Epithelial cell of proximal tubule (primary cell): Measurements from ENCODE around the gene FMR1. TPM values are rescaled to one million over a fixed set of nuclear protein-coding genes. Genes with fewer than 3 reads are reported as not detected.

Experiments
- DNase-seq: peaks from one replicate; pipeline ENCODE4 v3.0.0-alpha.2; 2011; ENCODE audit warnings: low read depth
- H3K4me3 ChIP-seq: 2 replicates; pipeline ENCODE4 v1.5.1; 2011; ENCODE audit warnings: low read depth, mild to moderate bottlenecking, low read length
- CTCF ChIP-seq: conservative IDR thresholded peaks from 2 replicates; pipeline ENCODE4 v1.5.1; 2012; ENCODE audit warnings: low read depth, mild to moderate bottlenecking, low read length
- total RNA-seq: library from RNA; depleted of rRNA; stranded (reverse); fragments of >200 nt; gene quantifications from 2 replicates; pipeline ENCODE4 v1.2.3, GENCODE V29; 2015

Gene FMR1
- total RNA-seq, 1 donor from 2014 or later: 11.9 TPM

- no peak for DNase-seq
- no peak for TF ChIP-seq CTCF
Measured at GRCh38 chrX:147891896-147892295, 19.8 kb upstream of the FMR1 start.

GRCh38 chrX:147893741-147894140, 18.0 kb upstream of the FMR1 start:
- no peak for DNase-seq
- no peak overlapping the region for H3K4me3 ChIP-seq
- no peak for TF ChIP-seq CTCF

More at GRCh38 chrX:147891896-147892295, 19.8 kb upstream of the FMR1 start:
- no peak overlapping the region for H3K4me3 ChIP-seq

GRCh38 chrX:147894366-147894963, 17.3 kb upstream of the FMR1 start:
- no peak for DNase-seq
- no peak for TF ChIP-seq CTCF
- H3K4me3 ChIP-seq: peak overlapping the region; percentile 2

DNA sequence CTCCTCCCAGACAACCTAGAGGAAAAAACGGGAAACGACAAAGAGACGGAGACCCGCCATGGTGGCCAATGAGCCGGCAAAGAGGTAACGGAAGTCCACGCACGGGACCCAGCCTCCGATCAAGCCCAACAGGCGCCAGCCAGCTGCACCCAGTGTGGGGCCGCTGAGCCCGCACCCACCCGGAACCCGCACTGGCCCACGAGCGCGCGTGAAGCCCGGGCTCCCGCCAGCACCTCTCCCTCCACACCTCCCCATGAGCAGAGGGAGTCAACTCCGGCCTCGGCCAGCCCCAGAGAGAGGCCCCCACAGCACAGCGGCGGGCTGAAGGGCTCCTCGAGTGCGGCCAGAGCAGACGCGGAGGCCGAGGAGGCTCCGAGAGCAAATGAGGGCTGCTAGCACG, 14.6 kb upstream of the FMR1 start:
- no peak overlapping the region for H3K4me3 ChIP-seq
- TF ChIP-seq CTCF: no peak
- DNase-seq: no peak

- DNase-seq: no peak
- H3K4me3 ChIP-seq: no peak overlapping the region
- TF ChIP-seq CTCF: no peak
Measured at GRCh38 chrX:147898951-147899350, 12.8 kb upstream of the FMR1 start.

- TF ChIP-seq CTCF: no peak
- H3K4me3 ChIP-seq: no peak overlapping the region
- no peak for DNase-seq
Measured at GRCh38 chrX:147899379-147900114, 12.2 kb upstream of the FMR1 start.

DNA sequence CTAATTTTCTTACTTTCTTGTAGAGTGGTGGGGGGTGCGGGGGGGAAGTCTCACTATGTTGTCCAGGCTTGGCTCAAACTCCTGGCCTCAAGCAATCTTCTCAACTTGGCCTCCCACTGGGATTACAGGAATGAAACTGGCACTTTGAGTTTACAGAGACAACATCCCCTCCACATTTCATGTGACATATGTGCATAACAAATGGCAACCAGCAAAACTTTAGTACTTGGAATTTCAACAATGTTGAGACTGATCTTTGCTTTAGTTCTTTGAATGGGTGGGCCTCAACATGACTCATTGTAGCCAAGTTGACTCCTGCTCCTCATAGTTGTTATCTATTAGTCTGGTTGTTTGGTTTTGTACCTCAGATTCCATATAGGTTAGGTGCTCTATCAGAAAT, 11.4 kb upstream of the FMR1 start:
- TF ChIP-seq CTCF: no peak
- no peak overlapping the region for H3K4me3 ChIP-seq
- DNase-seq: no peak
